Measurements from ENCODE around the gene HACL1.

DNA sequence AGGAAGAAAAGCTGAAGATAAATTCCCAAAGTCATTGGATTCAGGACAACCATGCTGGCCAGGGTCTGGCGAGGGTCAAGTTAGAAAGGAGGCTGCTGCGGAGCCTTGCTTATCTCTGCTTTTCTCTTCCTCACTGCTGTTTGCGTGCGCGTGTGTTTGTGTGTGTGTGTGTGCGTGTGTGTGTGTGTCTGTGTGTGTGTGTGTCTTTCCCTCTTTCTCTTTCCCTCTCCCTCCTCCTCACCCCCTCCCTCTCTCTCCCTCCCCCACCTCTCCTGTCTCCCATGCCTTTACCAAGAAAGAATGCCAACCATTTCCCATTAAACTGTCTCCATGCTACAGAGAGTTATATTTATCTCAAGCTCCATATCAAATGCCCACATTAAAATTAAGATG, 79.8 kb downstream of the HACL1 start, which contains the start of gene COLQ:
- TF ChIP-seq, protein P1, sequence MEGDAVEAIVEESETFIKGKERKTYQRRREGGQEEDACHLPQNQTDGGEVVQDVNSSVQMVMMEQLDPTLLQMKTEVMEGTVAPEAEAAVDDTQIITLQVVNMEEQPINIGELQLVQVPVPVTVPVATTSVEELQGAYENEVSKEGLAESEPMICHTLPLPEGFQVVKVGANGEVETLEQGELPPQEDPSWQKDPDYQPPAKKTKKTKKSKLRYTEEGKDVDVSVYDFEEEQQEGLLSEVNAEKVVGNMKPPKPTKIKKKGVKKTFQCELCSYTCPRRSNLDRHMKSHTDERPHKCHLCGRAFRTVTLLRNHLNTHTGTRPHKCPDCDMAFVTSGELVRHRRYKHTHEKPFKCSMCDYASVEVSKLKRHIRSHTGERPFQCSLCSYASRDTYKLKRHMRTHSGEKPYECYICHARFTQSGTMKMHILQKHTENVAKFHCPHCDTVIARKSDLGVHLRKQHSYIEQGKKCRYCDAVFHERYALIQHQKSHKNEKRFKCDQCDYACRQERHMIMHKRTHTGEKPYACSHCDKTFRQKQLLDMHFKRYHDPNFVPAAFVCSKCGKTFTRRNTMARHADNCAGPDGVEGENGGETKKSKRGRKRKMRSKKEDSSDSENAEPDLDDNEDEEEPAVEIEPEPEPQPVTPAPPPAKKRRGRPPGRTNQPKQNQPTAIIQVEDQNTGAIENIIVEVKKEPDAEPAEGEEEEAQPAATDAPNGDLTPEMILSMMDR (IDR thresholded peaks at IDR 0.05) = no peak
- no peak for TF ChIP-seq POLR2A (IDR thresholded peaks at IDR 0.05)
